Natural killer cell treated with Interleukin-12 subunit alpha and Interleukin-12 subunit beta and Interleukin-15 and Interleukin-18, amount 100 ng/mL, for 72 hours (primary cell): ENCODE results near the gene RNLS. TPM values are rescaled to one million over a fixed set of nuclear protein-coding genes. Genes with fewer than 3 reads are reported as not detected.
A peak's percentile ranks its signal among the peaks of the same experiment; 100 is the strongest.
"Not testable (repeated sequence)": the region's sequence is repeated elsewhere in the genome, so short reads cannot be mapped to it uniquely, and the experiment has no call there.

ENCODE experiments used
- ATAC-seq, 2 donors: fragments of 150-1000 bp; cut with Tn5 transposase in 1 of 2; sonication (Bioruptor Pico), chemical (Tn5 transposase) in 1 of 2; 2 replicates each; pipeline ENCODE4 v1.10.0; 2021
- DNase-seq: peaks from one replicate; pipeline ENCODE4 v3.0.0; 2022; ENCODE audit warnings: low spot score
- H3K27ac Mint-ChIP-seq, 2 donors: 1 replicate in 1 of 2; 2 replicates in 1 of 2; pipeline ENCODE4 v1.8.0; 2022; ENCODE audit warnings: mixed read lengths in 2 of 2, mild to moderate bottlenecking in 1 of 2, moderate library complexity in 1 of 2
- H3K27me3 Mint-ChIP-seq, 2 donors: 1 replicate in 1 of 2; 2 replicates in 1 of 2; pipeline ENCODE4 v1.8.0; 2022; ENCODE audit warnings: mixed read lengths in 2 of 2
- H3K36me3 Mint-ChIP-seq: one replicate; pipeline ENCODE4 v1.8.0; 2022; ENCODE audit warnings: mixed read lengths
- H3K4me1 Mint-ChIP-seq, 2 donors: 1 replicate in 1 of 2; 2 replicates in 1 of 2; pipeline ENCODE4 v1.8.0; 2022; ENCODE audit warnings: low read depth in 2 of 2, mixed read lengths in 2 of 2, mild to moderate bottlenecking in 1 of 2
- H3K4me3 Mint-ChIP-seq: one replicate; pipeline ENCODE4 v1.8.0; 2022; ENCODE audit warnings: mixed read lengths
- H3K9me3 Mint-ChIP-seq: 2 replicates; pipeline ENCODE4 v1.8.0; 2022; ENCODE audit warnings: mixed read lengths
- total RNA-seq, 2 donors: library from RNA; stranded (reverse); gene quantifications; one replicate each; pipeline ENCODE4 v1.2.3, GENCODE V29; 2022

Gene RNLS
- total RNA-seq, 2 donors from 2014 or later: 2.4 to 2.9 TPM

DNA sequence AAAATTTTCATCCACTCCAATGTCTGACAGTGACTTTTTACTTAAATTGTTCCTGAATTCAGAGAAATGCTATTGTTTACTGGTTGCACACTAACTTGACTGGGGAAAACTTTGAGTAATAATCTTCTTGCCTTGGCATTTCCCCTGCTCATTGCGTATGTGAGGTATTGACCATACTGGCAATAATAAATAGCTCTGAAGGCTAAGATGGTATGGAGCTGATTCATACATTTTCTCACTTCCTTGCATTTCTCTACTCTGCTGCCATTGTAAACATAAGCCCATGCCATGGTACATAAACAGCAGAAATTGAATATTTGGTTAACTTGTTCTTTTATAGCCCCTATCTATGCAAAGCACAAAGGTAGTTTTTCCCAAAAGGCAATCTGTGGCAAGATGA, 290.0 kb downstream of the RNLS start:
- DNase-seq: no peak
- no peak overlapping the region for H3K4me3 Mint-ChIP-seq
- peaks cover 6 to 7% of the 10 kb centered on the region in 2 donors for H3K4me1 Mint-ChIP-seq
- H3K36me3 Mint-ChIP-seq: no peaks in the 10 kb centered on the region
- H3K27ac Mint-ChIP-seq: no peak overlapping the region
- peak in 1 of 2 donors; percentile 31 for ATAC-seq
- peaks cover 0 to 8% of the 10 kb centered on the region in 2 donors for H3K27me3 Mint-ChIP-seq
- H3K9me3 Mint-ChIP-seq: no peaks in the 10 kb centered on the region

DNA sequence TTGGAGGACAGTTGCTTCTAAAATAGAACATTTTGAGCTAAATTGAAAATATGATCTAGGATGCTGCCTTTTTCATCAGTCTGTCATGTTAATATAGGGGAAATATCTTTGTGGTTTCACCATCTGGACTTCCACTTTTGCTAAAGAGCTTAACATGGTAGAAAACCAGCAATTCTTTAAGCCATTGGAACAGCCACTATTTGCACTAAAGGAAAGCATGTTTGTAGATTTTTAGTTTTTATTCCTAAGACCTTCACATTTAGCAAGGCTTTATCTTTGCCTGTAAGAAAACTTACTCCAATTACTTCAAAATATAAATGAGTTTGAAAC, 291.0 kb downstream of the RNLS start:
- Mint-ChIP-seq H3K27ac (no peak overlapping the region), H3K36me3 (no peaks in the 10 kb centered on the region), H3K27me3 (peaks cover 0 to 9% of the 10 kb centered on the region in 2 donors), H3K4me1 (peaks cover 6 to 7% of the 10 kb centered on the region in 2 donors), H3K4me3 (no peak overlapping the region), H3K9me3 (no peaks in the 10 kb centered on the region)
- ATAC-seq (no peak), DNase-seq (no peak)

DNA sequence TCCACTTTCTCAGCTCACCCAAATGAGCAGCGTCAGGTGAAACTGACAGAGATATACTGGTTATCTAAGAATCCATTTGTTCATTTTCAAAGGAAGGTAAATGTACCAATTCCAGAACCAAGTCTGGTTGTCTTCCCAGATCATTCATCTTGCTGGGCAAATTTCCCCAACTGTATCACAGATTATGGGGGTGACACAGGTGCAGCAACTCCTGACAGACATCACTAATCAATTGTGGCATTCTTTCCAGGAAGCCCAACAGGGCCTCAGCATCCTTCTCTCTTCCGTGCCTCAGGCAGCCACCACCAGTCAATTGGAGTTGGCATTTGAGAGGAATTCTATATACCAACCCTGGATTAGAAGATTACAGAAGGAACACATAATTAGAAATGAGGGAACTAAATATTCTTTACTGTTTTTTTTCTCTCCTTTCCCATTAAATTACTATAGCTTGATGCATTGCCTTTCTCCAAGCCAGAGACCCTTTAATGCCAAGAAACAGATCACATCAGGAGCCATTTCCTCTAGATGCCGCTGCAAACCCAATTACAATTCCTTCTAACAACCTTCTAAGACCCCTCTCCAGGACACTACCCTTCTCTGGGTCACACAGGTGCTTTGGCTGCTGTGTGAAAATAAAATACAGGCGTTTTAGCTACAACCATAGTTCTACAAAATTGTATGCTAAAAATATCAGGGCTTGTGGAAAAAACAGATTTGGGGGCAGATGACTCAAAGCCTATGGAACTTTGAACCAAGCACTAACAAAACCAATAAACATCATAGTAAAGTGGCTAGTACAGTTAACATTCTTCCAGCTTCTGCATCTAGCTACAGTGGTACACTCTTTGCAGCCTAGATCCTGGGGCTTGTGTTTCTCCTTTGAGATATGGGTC, 291.6 kb downstream of the RNLS start:
- no peak for DNase-seq
- Mint-ChIP-seq H3K4me3 (no peak overlapping the region), H3K9me3 (no peaks in the 10 kb centered on the region), H3K27me3 (peaks cover 0 to 9% of the 10 kb centered on the region in 2 donors), H3K36me3 (no peaks in the 10 kb centered on the region), H3K4me1 (peaks cover 6 to 7% of the 10 kb centered on the region in 2 donors), H3K27ac (no peak overlapping the region)
- ATAC-seq: no peak

DNA sequence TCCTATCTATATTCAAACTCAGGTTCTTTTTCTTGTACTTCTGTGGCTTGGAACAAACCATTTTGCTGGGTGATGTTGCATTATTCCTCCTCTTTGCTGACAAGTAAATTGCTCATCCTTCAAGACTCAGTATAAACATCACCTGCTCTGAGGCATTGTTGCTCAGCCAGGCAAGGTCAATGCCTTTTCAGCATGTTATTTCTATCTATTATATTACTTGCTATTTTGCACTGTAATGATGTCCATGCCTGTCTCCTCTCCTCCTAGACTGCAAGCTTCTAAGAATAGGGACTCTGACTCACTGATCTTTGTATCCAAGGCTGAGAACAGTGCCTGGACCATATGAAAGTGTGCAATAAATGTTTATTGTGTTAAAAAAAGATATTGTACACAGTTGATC, 293.8 kb downstream of the RNLS start:
- Mint-ChIP-seq H3K36me3 (no peaks in the 10 kb centered on the region), H3K9me3 (no peaks in the 10 kb centered on the region), H3K4me3 (no peak overlapping the region), H3K27ac (no peak overlapping the region), H3K27me3 (peaks cover 0 to 6% of the 10 kb centered on the region in 2 donors), H3K4me1 (peaks cover 6 to 7% of the 10 kb centered on the region in 2 donors)
- no peak for ATAC-seq
- DNase-seq: no peak

DNA sequence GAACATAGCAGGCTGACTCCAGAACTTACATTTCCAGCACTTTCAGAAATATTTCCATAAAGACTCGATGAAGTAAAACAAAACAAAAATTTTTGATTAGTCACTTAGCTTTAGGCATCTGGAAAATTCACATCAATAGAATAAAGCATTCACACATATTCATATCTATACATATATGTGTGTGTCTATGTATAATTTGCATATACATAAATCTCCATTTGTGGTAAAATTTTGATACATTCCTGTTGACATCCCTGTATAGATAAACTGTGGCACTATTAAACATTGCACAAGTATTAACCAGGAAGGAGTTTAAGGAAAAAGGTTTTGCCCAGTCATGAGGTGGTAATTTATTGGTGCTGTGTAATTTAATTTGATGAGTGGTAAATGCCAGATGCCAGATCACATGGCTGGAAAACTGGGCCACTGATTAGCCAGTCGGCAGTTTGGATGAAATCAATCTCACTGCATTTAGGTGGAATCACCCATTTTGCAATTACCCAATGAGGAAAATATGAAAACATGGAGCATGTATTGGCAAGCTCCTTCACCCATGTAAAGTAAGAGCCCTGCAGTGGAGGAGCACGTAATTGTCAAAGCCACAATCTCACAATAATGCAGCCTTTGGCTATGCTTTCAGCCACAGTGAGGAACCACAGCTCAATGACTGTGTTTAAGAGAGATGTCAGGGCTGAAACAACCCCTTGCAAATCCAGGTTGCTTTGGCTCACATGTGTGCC, 294.6 kb downstream of the RNLS start:
- no peak overlapping the region for H3K27ac Mint-ChIP-seq
- peaks cover 0 to 3% of the 10 kb centered on the region in 2 donors for H3K27me3 Mint-ChIP-seq
- H3K4me3 Mint-ChIP-seq: no peak overlapping the region
- no peaks in the 10 kb centered on the region for H3K36me3 Mint-ChIP-seq
- peaks cover 6 to 7% of the 10 kb centered on the region in 2 donors for H3K4me1 Mint-ChIP-seq
- peak; percentile 64 to 83 for ATAC-seq
- DNase-seq: no peak
- H3K9me3 Mint-ChIP-seq: no peaks in the 10 kb centered on the region

DNA sequence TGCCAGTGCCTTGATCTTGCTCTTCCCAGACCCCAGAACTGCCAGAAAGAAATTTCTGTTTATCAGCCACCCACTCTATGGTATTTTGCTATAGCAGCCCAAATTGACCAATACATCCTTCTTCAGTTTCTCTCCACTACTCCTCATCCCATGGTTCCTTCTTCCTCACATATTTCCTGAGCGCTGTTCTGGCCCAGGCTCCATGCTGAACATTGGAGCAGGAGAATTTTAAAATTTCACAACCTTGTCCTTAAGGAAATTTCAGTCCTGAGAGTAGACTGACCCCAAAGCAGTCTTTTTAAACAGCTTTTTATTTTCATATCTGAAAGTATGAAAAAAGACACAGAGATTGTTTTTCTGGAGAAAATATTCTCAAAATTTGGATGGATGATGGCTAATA, 297.1 kb downstream of the RNLS start:
- no peak overlapping the region for H3K27ac Mint-ChIP-seq
- H3K4me1 Mint-ChIP-seq: peaks cover 11 to 14% of the 10 kb centered on the region in 2 donors
- H3K4me3 Mint-ChIP-seq: no peak overlapping the region
- H3K27me3 Mint-ChIP-seq: peaks cover 0 to 3% of the 10 kb centered on the region in 2 donors
- DNase-seq (no peak), ATAC-seq (no peak)
- H3K9me3 Mint-ChIP-seq: no peaks in the 10 kb centered on the region
- no peaks in the 10 kb centered on the region for H3K36me3 Mint-ChIP-seq

DNA sequence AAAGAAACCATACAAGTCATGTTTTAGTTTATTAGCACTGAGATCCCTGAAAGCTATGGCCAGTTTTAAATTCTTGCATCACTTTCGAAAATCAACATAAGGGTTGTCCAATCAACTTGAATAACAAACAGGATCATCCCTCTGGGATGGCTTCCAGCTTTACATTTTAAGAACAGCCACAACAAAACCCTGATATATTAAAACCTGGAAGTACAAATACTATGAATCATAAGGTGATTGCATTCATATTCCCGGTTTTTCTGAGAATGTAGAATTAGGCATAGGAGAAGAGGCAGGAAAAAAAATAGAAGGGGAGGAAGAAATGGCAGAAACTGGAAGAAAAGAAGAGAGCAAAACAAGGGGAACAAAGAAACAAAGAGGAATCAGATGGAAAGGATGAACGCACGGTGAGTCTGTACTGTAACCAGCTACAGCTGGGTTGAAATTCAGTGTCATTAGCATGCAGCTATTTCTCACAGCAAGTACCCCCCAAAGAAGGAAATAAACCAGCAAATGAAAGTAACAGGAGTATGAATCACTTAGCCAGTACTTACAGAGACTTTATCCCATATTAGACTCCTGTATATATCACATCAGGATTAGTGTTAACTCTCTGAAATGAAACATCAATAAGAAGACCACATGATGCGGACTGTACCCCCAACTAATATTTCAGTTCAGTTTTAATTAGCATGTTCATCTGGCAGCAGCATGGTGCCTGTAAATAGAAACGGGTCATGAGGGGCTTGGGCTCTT, 301.3 kb downstream of the RNLS start:
- H3K36me3 Mint-ChIP-seq: no peaks in the 10 kb centered on the region
- H3K27me3 Mint-ChIP-seq: no peaks in the 10 kb centered on the region
- H3K4me1 Mint-ChIP-seq: peaks cover 15 to 28% of the 10 kb centered on the region in 2 donors
- H3K4me3 Mint-ChIP-seq: no peak overlapping the region
- DNase-seq (no peak), ATAC-seq (peak in 1 of 2 donors; percentile 75)
- no peaks in the 10 kb centered on the region for H3K9me3 Mint-ChIP-seq
- no peak overlapping the region for H3K27ac Mint-ChIP-seq

DNA sequence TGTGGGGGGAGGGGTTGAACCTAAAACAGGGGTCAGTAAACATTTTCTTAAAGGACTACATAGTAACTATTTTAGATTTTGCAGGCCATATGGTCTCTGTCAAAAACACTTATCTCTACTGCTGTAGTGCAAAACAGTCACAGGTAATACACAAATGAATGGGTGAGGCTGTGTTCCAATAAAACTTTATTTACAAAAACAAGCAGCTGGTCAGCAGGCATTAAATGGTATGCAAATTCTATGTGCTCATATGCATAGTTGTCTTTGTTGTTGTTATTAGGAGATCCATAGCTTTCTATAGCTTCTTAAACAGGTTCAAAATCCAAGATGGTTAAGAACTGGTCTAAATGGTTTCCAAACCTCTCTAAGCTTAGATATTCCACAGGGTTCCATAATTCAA, 302.6 kb downstream of the RNLS start:
- Mint-ChIP-seq H3K4me3 (no peak overlapping the region), H3K27ac (no peak overlapping the region)
- no peak for ATAC-seq

DNA sequence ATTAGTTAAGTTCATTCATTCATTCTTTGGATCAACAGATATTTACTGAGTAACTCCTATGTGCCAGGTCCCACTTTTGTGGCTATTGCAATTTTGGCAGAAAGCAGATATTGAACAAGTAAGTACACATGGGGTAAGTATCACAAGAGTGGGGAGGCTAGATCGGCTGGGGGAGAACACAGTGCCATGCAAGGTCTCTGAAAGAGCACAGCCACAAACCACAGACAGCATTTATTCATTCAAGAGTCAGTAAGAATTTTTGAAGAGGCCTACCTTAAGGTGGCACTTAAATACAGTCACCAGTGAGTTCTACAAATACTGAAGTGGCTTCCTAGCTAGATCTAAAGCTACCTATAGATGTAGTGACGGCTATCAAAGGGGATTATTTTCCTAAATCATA, 304.2 kb downstream of the RNLS start:
- DNase-seq: no peak
- Mint-ChIP-seq H3K4me1 (peaks cover 15 to 37% of the 10 kb centered on the region in 2 donors), H3K9me3 (no peaks in the 10 kb centered on the region), H3K27ac (no peak overlapping the region), H3K27me3 (peaks cover 0 to 4% of the 10 kb centered on the region in 2 donors), H3K4me3 (no peak overlapping the region), H3K36me3 (no peaks in the 10 kb centered on the region)
- no peak for ATAC-seq

More for the DNA sequence above, 302.6 kb downstream of the RNLS start:
- Mint-ChIP-seq H3K27me3 (peaks cover 0 to 1% of the 10 kb centered on the region in 2 donors), H3K4me1 (peaks cover 15 to 28% of the 10 kb centered on the region in 2 donors), H3K36me3 (no peaks in the 10 kb centered on the region), H3K9me3 (no peaks in the 10 kb centered on the region)
- no peak for DNase-seq

DNA sequence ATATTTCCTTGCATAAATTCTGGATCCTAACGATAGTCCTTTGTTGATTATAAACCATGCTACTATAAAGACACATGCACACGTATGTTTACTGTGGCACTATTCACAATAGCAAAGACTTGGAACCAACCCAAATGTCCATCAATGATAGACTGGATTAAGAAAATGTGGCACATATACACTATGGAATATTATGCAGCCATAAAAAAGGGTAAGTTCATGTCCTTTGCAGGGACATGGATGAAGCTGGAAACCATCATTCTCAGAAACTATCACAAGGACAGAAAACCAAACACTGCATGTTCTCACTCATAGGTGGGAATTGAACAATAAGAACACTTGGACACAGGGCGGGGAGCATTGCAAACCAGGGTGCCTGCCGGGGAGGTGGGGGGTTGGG, 306.2 kb downstream of the RNLS start:
- H3K4me3 Mint-ChIP-seq, H3K27ac Mint-ChIP-seq: not testable (repeated sequence)
- peaks cover 15 to 51% of the 10 kb centered on the region in 2 donors for H3K4me1 Mint-ChIP-seq

DNA sequence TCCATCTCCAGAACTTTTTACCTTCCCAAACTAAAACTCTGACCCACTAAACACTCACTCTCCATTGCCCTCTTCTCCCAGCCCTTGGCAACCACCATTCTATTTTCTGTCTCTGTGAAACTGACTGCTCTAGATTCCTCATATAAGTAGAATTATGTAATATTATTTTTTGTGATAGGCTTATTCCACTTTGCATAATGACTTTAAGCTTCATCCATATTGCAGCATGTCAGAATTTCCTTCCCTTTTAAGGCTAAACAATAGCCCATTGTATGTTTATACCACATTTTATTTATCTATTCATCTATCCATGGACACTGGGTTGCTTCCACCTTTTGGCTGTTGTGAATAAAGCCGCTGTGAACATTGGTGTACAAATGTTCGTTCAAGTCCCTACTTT, 308.8 kb downstream of the RNLS start:
- peak overlapping the region; percentile 18 for H3K4me3 Mint-ChIP-seq
- H3K9me3 Mint-ChIP-seq: no peaks in the 10 kb centered on the region
- H3K36me3 Mint-ChIP-seq: no peaks in the 10 kb centered on the region
- H3K27ac Mint-ChIP-seq: no peak overlapping the region
- DNase-seq: no peak
- no peak for ATAC-seq
- H3K4me1 Mint-ChIP-seq: peaks cover 18 to 53% of the 10 kb centered on the region in 2 donors
- H3K27me3 Mint-ChIP-seq: peaks cover 0 to 4% of the 10 kb centered on the region in 2 donors

More for the DNA sequence above, 306.2 kb downstream of the RNLS start:
- not testable (repeated sequence) for H3K36me3 Mint-ChIP-seq, H3K27me3 Mint-ChIP-seq, H3K9me3 Mint-ChIP-seq, ATAC-seq, DNase-seq

DNA sequence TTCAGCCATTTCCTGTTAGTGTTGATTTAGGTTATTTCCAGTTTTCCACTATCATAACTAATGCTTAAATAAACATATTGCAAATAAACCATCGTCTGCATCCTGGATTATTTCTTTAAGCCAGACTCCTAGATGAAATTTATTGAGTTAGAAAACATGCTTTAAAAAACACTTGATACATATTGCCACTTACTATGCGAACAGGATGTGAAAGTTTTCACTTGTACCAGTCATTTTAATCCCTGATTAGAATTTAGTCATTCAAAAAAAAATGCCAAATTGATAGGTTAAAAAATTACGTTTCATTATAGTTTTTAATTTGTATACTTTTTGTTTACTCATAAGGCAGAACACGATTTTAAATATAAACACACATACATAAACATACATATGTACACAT, 309.6 kb downstream of the RNLS start:
- Mint-ChIP-seq H3K36me3 (no peaks in the 10 kb centered on the region), H3K27ac (peak overlapping the region in 1 of 2 donors; percentile 85), H3K27me3 (peaks cover 0 to 4% of the 10 kb centered on the region in 2 donors), H3K9me3 (no peaks in the 10 kb centered on the region), H3K4me3 (peak overlapping the region; percentile 10), H3K4me1 (peaks cover 16 to 46% of the 10 kb centered on the region in 2 donors)
- ATAC-seq (no peak), DNase-seq (no peak)

DNA sequence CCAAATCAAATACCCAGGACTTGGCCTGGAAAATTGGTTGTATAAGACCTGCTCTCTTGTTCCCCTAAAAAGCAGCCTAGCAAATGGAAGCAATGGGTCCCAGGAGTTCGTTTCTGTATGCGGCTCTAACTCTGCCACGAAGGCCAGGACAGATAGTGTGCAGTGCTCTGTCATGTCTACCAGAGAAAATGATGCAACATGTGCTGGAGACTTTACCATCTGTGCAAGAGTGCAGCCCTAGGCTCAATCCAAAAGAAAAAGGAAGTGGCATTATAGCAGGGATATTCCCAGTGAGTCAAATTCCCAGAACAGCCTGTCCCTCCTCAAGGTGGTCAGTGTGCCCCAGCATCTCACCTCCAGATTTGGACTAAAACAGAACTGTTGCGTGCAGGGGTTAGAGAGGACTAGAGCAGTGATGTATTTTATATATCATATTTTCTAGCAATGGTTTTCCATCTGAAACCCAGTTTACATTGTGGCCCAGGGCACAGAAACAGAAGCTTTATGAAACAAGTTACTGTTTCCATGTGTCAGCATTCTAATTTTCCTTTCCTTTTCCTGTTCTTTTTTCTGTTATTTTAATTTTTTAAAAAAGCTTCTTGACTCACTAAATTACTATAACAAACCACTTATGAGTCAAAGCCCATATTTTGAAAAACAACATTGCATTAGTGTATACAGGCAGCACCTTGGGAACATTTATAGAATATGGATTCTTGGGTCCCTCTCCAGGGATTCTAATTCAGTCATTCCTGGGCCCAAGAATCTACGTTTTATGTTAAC, 311.2 kb downstream of the RNLS start:
- no peaks in the 10 kb centered on the region for H3K36me3 Mint-ChIP-seq
- H3K9me3 Mint-ChIP-seq: no peaks in the 10 kb centered on the region
- DNase-seq (no peak), ATAC-seq (peak; percentile 63 to 80)
- peaks cover 16 to 44% of the 10 kb centered on the region in 2 donors for H3K4me1 Mint-ChIP-seq
- H3K27ac Mint-ChIP-seq: peak overlapping the region; percentile 72 to 85
- H3K4me3 Mint-ChIP-seq: peak overlapping the region; percentile 72
- H3K27me3 Mint-ChIP-seq: peaks cover 0 to 6% of the 10 kb centered on the region in 2 donors
